D721Med (cell line): ENCODE data around the gene SERPINB10.

Experiments
- DNase-seq: peaks from one replicate; pipeline ENCODE4 v3.0.0; 2011; ENCODE audit warnings: low spot score; ENCODE audit not compliant: insufficient read length
- FAIRE-seq: peaks from 2 replicates; lab custom pipeline; 2011; peaks lifted over from hg19 to GRCh38; lab: Jason Lieb, UNC
- CTCF ChIP-seq: IDR thresholded peaks from 2 replicates; pipeline ENCODE4 v1.5.1; 2012; ENCODE audit warnings: mild to moderate bottlenecking, control low read depth; ENCODE audit not compliant: insufficient read depth; ENCODE audit errors: missing control alignments

Gene SERPINB10

GRCh38 chr18:63970809-63971205 is 63.0 kb downstream of the SERPINB10 start:
- no peak for TF ChIP-seq CTCF
- no peak for DNase-seq

GRCh38 chr18:63971320-63972001 is 63.7 kb downstream of the SERPINB10 start:
- DNase-seq, result no peak
- no peak for TF ChIP-seq CTCF
- peak; percentile 16 for FAIRE-seq

More at GRCh38 chr18:63970809-63971205, 63.0 kb downstream of the SERPINB10 start:
- FAIRE-seq, result no peak

- DNase-seq (no peak), FAIRE-seq (peak; percentile 94)
- TF ChIP-seq CTCF, result no peak
These were observed 64.2 kb downstream of the SERPINB10 start for GRCh38 chr18:63972002-63972376.

GRCh38 chr18:63974991-63975390 is 67.2 kb downstream of the SERPINB10 start:
- DNase-seq (no peak), FAIRE-seq (peak; percentile 96)
- TF ChIP-seq CTCF, result peak; percentile 24

GRCh38 chr18:63975628-63976027 is 67.9 kb downstream of the SERPINB10 start:
- DNase-seq (no peak), FAIRE-seq (no peak)
- TF ChIP-seq CTCF, result no peak

- no peak for TF ChIP-seq CTCF
- DNase-seq (no peak), FAIRE-seq (peak; percentile 29)
These were observed 69.3 kb downstream of the SERPINB10 start for GRCh38 chr18:63977040-63977439.

- TF ChIP-seq CTCF, result peak; percentile 91
- DNase-seq (peak; percentile 58), FAIRE-seq (peak; percentile 100)
These were observed 71.7 kb downstream of the SERPINB10 start for GRCh38 chr18:63979409-63979920.
